PC-9 (cell line): ENCODE measurements around the gene ASB13. TPM values are rescaled to one million over a fixed set of nuclear protein-coding genes. Genes with fewer than 3 reads are reported as not detected.

Experiments
- BruUV-seq: library from RNA; stranded (reverse); fragments of 400-500 nt; replicated peaks from 2 replicates; lab custom pipeline; 2021; lab: Mats Ljungman, UMichigan
- CTCF ChIA-PET: fragments of 300-600 bp; sonication (Branson Sonifier 250); formaldehyde crosslinking; loops from one replicate; lab custom pipeline; 2022; ENCODE audit warnings: antibody characterized with exemption; lab: Charles Lee
- POLR2A ChIA-PET: fragments of 300-600 bp; sonication (Branson Sonifier 250); formaldehyde crosslinking; loops from one replicate; lab custom pipeline; 2022; ENCODE audit warnings: antibody characterized with exemption; ENCODE audit not compliant: unreplicated experiment; lab: Charles Lee
- DNase-seq, 2 experiments: peaks; one replicate each; pipeline versions ENCODE4 v3.0.0 to v3.0.0-alpha.2; 2015 to 2022; ENCODE audit warnings: mixed read lengths in 1 of 2
- H2AFZ ChIP-seq: fragments of 200-600 bp; sonication (generic); 2 replicates; pipeline ENCODE4 v1.8.1; 2017; ENCODE audit warnings: antibody characterized with exemption
- H3F3A ChIP-seq: fragments of 200-600 bp; sonication (generic); 2 replicates; pipeline ENCODE4 v1.8.1; 2017; ENCODE audit warnings: antibody characterized with exemption, mild to moderate bottlenecking, low read depth; ENCODE audit not compliant: insufficient read depth
- H3K27ac ChIP-seq: fragments of 200-600 bp; sonication (generic); 2 replicates; pipeline ENCODE4 v1.6.1; 2016; ENCODE audit warnings: mixed run types
- H3K27me3 ChIP-seq: fragments of 200-600 bp; sonication (generic); 2 replicates; pipeline ENCODE4 v1.6.1; 2016; ENCODE audit warnings: low read depth, mixed run types; ENCODE audit not compliant: insufficient read depth
- H3K36me3 ChIP-seq: fragments of 200-600 bp; sonication (generic); 2 replicates; pipeline ENCODE4 v1.6.1; 2016; ENCODE audit warnings: low read depth, mixed run types
- H3K4me1 ChIP-seq: fragments of 200-600 bp; sonication (generic); replicated peaks from 2 replicates; pipeline ENCODE4 v1.6.1; 2016; ENCODE audit warnings: mixed run types; ENCODE audit not compliant: insufficient read depth
- H3K4me2 ChIP-seq: fragments of 200-600 bp; sonication (generic); 2 replicates; pipeline ENCODE4 v1.6.1; 2017; ENCODE audit warnings: mixed run types
- H3K4me3 ChIP-seq: fragments of 200-600 bp; sonication (generic); 2 replicates; pipeline ENCODE4 v1.6.1; 2016; ENCODE audit warnings: mixed run types
- H3K79me2 ChIP-seq: fragments of 200-600 bp; sonication (generic); 2 replicates; pipeline ENCODE4 v1.6.1; 2017; ENCODE audit warnings: low read depth, mixed run types
- H3K9me2 ChIP-seq: fragments of 200-600 bp; sonication (generic); 2 replicates; pipeline ENCODE4 v1.8.1; 2017; ENCODE audit warnings: mild to moderate bottlenecking; ENCODE audit not compliant: insufficient read depth
- H3K9me3 ChIP-seq: fragments of 200-600 bp; sonication (generic); 2 replicates; pipeline ENCODE4 v1.8.1; 2016; ENCODE audit warnings: low read depth; ENCODE audit not compliant: insufficient read depth
- H4K20me1 ChIP-seq: fragments of 200-600 bp; sonication (generic); 2 replicates; pipeline ENCODE4 v1.8.1; 2017; ENCODE audit not compliant: insufficient read depth
- EZH2 ChIP-seq: fragments of 200-600 bp; sonication (generic); IDR thresholded peaks from 2 replicates; pipeline ENCODE4 v1.8.0; 2017; ENCODE audit warnings: antibody characterized with exemption, low read depth
- intact Hi-C: fragments of 100-400 bp; cut with micrococcal nuclease; formaldehyde crosslinking; loops from one replicate; pipeline ENCODE4 v1.10.0; 2022; ENCODE audit not compliant: unreplicated experiment
- total RNA-seq: library from RNA; stranded (reverse); gene quantifications from 2 replicates; pipeline ENCODE4 v1.2.3, GENCODE V29; 2021
- TF ChIP-seq, protein P1 (sequence below): fragments of 200-600 bp; sonication (generic); conservative IDR thresholded peaks from 2 replicates; pipeline ENCODE4 v1.6.1; 2017; ENCODE audit warnings: mixed run types, antibody characterized with exemption, mild to moderate bottlenecking, moderate library complexity

Gene ASB13
- total RNA-seq, 1 experiment from 2014 or later: 22.2 TPM

GRCh38 chr10:5684318-5684970 is 18.0 kb upstream of the ASB13 start, which contains the start of gene TASOR2:
TASOR2 (plus strand) TSS chr10:5684838; CDS start chr10:5720643, 35,805 bp downstream.
- Histone ChIP-seq H3K9me3 (peaks cover 4% of the 10 kb centered on the region; the same call in 1 of the 2 replicates), H3K79me2 (peaks cover 46% of the 10 kb centered on the region), H3K4me3 (peak within 1 kb of the TSS; percentile 92), H2AFZ (peak within 1 kb of the TSS; percentile 83), H3K36me3 (no peaks in the 10 kb centered on the region), H3K4me2 (peak within 1 kb of the TSS; percentile 87), H3K27ac (peak within 1 kb of the TSS; percentile 53), H3K4me1 (no peaks in the 10 kb centered on the region; the same call in 1 of the 2 replicates), H3F3A (peaks cover 3% of the 10 kb centered on the region; the same call in 1 of the 2 replicates), H4K20me1 (peaks cover 11% of the 10 kb centered on the region), H3K27me3 (no peaks in the 10 kb centered on the region), H3K9me2 (no peaks in the 10 kb centered on the region; the same call in 1 of the 2 replicates)
- ChIA-PET POLR2A (interaction anchor here (0.6 to 0.8 kb wide), 3 partner anchors 9 to 222 kb away, joined by 3 to 4 read pairs (median 4); no protein-coding TSS in a partner anchor), CTCF (interaction anchor here (0.6 kb wide), 1 partner anchor 1841 kb away, joined by 3 read pairs; no protein-coding TSS in a partner anchor)
- intact Hi-C loops: loop anchor here (2.0 to 10.0 kb wide), 2 partner anchors 190 to 236 kb away; no protein-coding TSS in a partner anchor
- BruUV-seq: TSS peak; percentile 82
- DNase-seq: peak; percentile 85 to 97
- no peak for TF ChIP-seq EZH2
- TF ChIP-seq, protein P1, sequence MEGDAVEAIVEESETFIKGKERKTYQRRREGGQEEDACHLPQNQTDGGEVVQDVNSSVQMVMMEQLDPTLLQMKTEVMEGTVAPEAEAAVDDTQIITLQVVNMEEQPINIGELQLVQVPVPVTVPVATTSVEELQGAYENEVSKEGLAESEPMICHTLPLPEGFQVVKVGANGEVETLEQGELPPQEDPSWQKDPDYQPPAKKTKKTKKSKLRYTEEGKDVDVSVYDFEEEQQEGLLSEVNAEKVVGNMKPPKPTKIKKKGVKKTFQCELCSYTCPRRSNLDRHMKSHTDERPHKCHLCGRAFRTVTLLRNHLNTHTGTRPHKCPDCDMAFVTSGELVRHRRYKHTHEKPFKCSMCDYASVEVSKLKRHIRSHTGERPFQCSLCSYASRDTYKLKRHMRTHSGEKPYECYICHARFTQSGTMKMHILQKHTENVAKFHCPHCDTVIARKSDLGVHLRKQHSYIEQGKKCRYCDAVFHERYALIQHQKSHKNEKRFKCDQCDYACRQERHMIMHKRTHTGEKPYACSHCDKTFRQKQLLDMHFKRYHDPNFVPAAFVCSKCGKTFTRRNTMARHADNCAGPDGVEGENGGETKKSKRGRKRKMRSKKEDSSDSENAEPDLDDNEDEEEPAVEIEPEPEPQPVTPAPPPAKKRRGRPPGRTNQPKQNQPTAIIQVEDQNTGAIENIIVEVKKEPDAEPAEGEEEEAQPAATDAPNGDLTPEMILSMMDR: no peak

GRCh38 chr10:5683065-5683464 is 16.7 kb upstream of the ASB13 start:
- Histone ChIP-seq H3K79me2 (peaks cover 32% of the 10 kb centered on the region), H3K27me3 (no peaks in the 10 kb centered on the region), H3K36me3 (no peaks in the 10 kb centered on the region), H3F3A (peaks cover 3% of the 10 kb centered on the region; the same call in 1 of the 2 replicates), H3K9me3 (peaks cover 4% of the 10 kb centered on the region; the same call in 1 of the 2 replicates), H3K4me3 (no peak overlapping the region), H2AFZ (no peak overlapping the region), H3K27ac (no peak overlapping the region), H4K20me1 (peaks cover 11% of the 10 kb centered on the region), H3K4me1 (no peaks in the 10 kb centered on the region; the same call in 1 of the 2 replicates), H3K4me2 (no peak overlapping the region), H3K9me2 (no peaks in the 10 kb centered on the region; the same call in 1 of the 2 replicates)
- peak in 1 of 2 experiments; percentile 39 for DNase-seq
- ChIA-PET CTCF (no interaction called here), POLR2A (no interaction called here)
- BruUV-seq: no TSS peak
- intact Hi-C loops: loop anchor here (10.0 kb wide), 1 partner anchor 192 kb away; no protein-coding TSS in a partner anchor
- TF ChIP-seq EZH2: no peak
- TF ChIP-seq, protein P1: no peak

GRCh38 chr10:5681930-5682329 is 15.5 kb upstream of the ASB13 start:
- no TSS peak for BruUV-seq
- intact Hi-C loops: loop anchor here (10.0 kb wide), 1 partner anchor 193 kb away; no protein-coding TSS in a partner anchor
- TF ChIP-seq, protein P1: no peak
- TF ChIP-seq EZH2: no peak
- DNase-seq: no peak
- H3K79me2 ChIP-seq: peaks cover 21% of the 10 kb centered on the region
- H3K9me3 ChIP-seq: peaks cover 4% of the 10 kb centered on the region; the same call in 1 of the 2 replicates
- no peaks in the 10 kb centered on the region for H3K27me3 ChIP-seq
- no peaks in the 10 kb centered on the region for H3K36me3 ChIP-seq
- CTCF ChIA-PET: no interaction called here
- H3K4me2 ChIP-seq: no peak overlapping the region
- peaks cover 8% of the 10 kb centered on the region; the same call in 1 of the 2 replicates for H4K20me1 ChIP-seq
- no peaks in the 10 kb centered on the region; the same call in 1 of the 2 replicates for H3K4me1 ChIP-seq
- peaks cover 3% of the 10 kb centered on the region; the same call in 1 of the 2 replicates for H3F3A ChIP-seq
- no peak overlapping the region for H2AFZ ChIP-seq
- H3K9me2 ChIP-seq: no peaks in the 10 kb centered on the region; the same call in 1 of the 2 replicates
- no peak overlapping the region for H3K27ac ChIP-seq
- POLR2A ChIA-PET: no interaction called here
- no peak overlapping the region for H3K4me3 ChIP-seq
